HepG2 (cell line): ENCODE results near the gene HMGN4. TPM values are rescaled to one million over a fixed set of nuclear protein-coding genes. Genes with fewer than 3 reads are reported as not detected.

Experiments
- CBX1 ChIP-seq: IDR thresholded peaks from one replicate; pipeline ENCODE4 v1.6.1; 2016; ENCODE audit warnings: antibody characterized with exemption, low read depth
- CHCHD3 ChIP-seq: sonication (generic); formaldehyde crosslinking; IDR thresholded peaks from 2 replicates; pipeline ENCODE4 v1.8.0; 2022; ENCODE audit warnings: mild to moderate bottlenecking, missing genetic modification reagents, moderate library complexity
- FOXA3 ChIP-seq: IDR thresholded peaks from 2 replicates; pipeline ENCODE4 v1.6.1; 2016; ENCODE audit warnings: missing genetic modification reagents, missing compliant biosample characterization
- KLF12 ChIP-seq: sonication (generic); formaldehyde crosslinking; IDR thresholded peaks from 2 replicates; pipeline ENCODE4 v1.4.0; 2020; ENCODE audit warnings: missing genetic modification reagents, borderline replicate concordance
- KMT2A ChIP-seq: sonication (generic); formaldehyde crosslinking; IDR thresholded peaks from 2 replicates; pipeline ENCODE4 v1.4.0; 2020; ENCODE audit warnings: missing genetic modification reagents
- MZF1 ChIP-seq: sonication (generic); formaldehyde crosslinking; IDR thresholded peaks from 2 replicates; pipeline ENCODE4 v1.8.1; 2023; ENCODE audit warnings: mild to moderate bottlenecking, missing genetic modification reagents, borderline replicate concordance
- PPARG ChIP-seq: conservative IDR thresholded peaks from 2 replicates; pipeline ENCODE4 v1.6.1; 2016; ENCODE audit warnings: missing biosample characterization, missing genetic modification reagents
- PRMT3 ChIP-seq: sonication (generic); formaldehyde crosslinking; IDR thresholded peaks from 2 replicates; pipeline ENCODE4 v1.8.1; 2022; ENCODE audit warnings: low read depth, mild to moderate bottlenecking, moderate library complexity, missing genetic modification reagents, borderline replicate concordance
- YEATS2 ChIP-seq: sonication (generic); formaldehyde crosslinking; IDR thresholded peaks from 2 replicates; pipeline ENCODE4 v1.4.0; 2020; ENCODE audit warnings: missing genetic modification reagents, borderline replicate concordance
- ZBTB7A ChIP-seq: sonication (generic); formaldehyde crosslinking; IDR thresholded peaks from 2 replicates; pipeline ENCODE4 v1.8.0; 2022; ENCODE audit warnings: mild to moderate bottlenecking, missing genetic modification reagents
- ZKSCAN1 ChIP-seq: fragments of 150-350 bp; IDR thresholded peaks from 2 replicates; pipeline ENCODE4 v1.6.1; 2014; ENCODE audit warnings: low read length
- ZMAT3 ChIP-seq: sonication (generic); formaldehyde crosslinking; conservative IDR thresholded peaks from 2 replicates; pipeline ENCODE4 v1.7.0; 2021; ENCODE audit warnings: missing genetic modification reagents
- ZNF337 ChIP-seq: sonication (generic); formaldehyde crosslinking; IDR thresholded peaks from 2 replicates; pipeline ENCODE4 v1.5.1; 2020; ENCODE audit warnings: missing genetic modification reagents, low read depth, mild to moderate bottlenecking, borderline replicate concordance
- ZNF569 ChIP-seq: sonication (generic); formaldehyde crosslinking; IDR thresholded peaks from 2 replicates; pipeline ENCODE4 v1.5.0; 2020; ENCODE audit warnings: mild to moderate bottlenecking, missing genetic modification reagents, moderate library complexity, borderline replicate concordance
- ZNF577 ChIP-seq: sonication (generic); formaldehyde crosslinking; IDR thresholded peaks from 2 replicates; pipeline ENCODE4 v1.4.0; 2020; ENCODE audit warnings: mild to moderate bottlenecking, low read depth, missing genetic modification reagents, borderline replicate concordance
- ZNF776 ChIP-seq: sonication (generic); formaldehyde crosslinking; IDR thresholded peaks from 2 replicates; pipeline ENCODE4 v1.4.0; 2020; ENCODE audit warnings: mild to moderate bottlenecking, missing genetic modification reagents
- polyA plus RNA-seq, 8 experiments: library from polyadenylated mRNA; depleted of rRNA in 3 of 8; stranded (reverse) in 7 of 8; unstranded in 1 of 8; fragments of >200 nt; fragmentation: Illumina TruSeq in 4 of 8; extraction: Trizol in 4 of 8; gene quantifications; 2 replicates each; pipeline versions ENCODE4 v1.2.1 to v1.2.3, GENCODE V29; 2011 to 2016; ENCODE audit warnings: low read depth in 4 of 8, missing spikeins in 1 of 8, mixed read lengths in 1 of 8; ENCODE audit not compliant: insufficient read depth in 1 of 8
- total RNA-seq, 5 experiments: library from RNA; depleted of rRNA; stranded (reverse); fragments of >200 nt; fragmentation: Illumina TruSeq; extraction: Trizol; gene quantifications; 2 replicates each; pipeline ENCODE4 v1.2.3, GENCODE V29; 2016; ENCODE audit warnings: low read depth in 1 of 5
- TF ChIP-seq, protein P1 (sequence below): sonication (generic); formaldehyde crosslinking; IDR thresholded peaks from 2 replicates; pipeline ENCODE4 v1.4.0; 2020; ENCODE audit warnings: mild to moderate bottlenecking, missing genetic modification reagents
- TF ChIP-seq, protein P2 (sequence below), 2 experiments: fragments of 450-650 bp in 1 of 2; sonication (generic) in 1 of 2; formaldehyde crosslinking in 1 of 2; IDR thresholded peaks; 2 replicates each; pipeline versions ENCODE4 v1.6.1 to v1.8.0; 2016 to 2022; ENCODE audit warnings: antibody characterized with exemption in 1 of 2, mild to moderate bottlenecking in 1 of 2, missing genetic modification reagents in 1 of 2
- TF ChIP-seq, protein P3 (sequence below): sonication (generic); formaldehyde crosslinking; IDR thresholded peaks from 2 replicates; pipeline ENCODE4 v1.5.0; 2020; ENCODE audit warnings: missing genetic modification reagents, mild to moderate bottlenecking, borderline replicate concordance

Gene HMGN4
- total and polyA plus RNA-seq, 2 of the 13 experiments (the other 11 are each of a cell fraction or from before 2014, with no cell fraction given) = 39.9 to 52.1 TPM

DNA sequence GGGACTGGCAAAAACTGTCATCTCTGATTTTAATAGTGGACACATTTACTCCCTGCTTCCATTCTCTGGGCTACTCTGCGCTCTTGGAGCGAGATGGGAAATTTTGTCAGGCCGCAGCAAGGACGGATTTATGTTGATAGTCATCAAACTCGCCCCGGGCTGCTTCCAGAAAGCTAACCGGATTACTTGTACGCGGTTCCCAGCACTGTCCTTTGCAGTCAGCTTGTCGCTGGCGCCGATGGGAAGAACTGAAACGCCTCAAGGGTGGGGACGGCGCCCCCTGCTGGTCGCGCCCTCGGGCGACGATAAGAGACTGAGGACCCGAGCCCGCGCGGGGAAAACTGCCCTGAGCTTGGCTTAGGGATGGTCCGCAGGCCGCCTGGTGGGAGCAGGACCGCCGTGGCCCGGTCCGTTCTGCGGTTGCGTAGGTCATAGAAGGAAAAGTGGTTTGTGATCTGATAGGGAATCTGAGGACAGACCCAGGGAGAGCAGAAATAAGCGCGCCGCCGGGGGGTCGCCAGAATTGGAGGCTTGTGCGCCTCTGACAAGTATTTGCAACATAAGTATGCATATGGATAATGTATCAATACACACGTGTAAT, 57.6 kb downstream of the HMGN4 start (continued):
- TF ChIP-seq, protein P1, sequence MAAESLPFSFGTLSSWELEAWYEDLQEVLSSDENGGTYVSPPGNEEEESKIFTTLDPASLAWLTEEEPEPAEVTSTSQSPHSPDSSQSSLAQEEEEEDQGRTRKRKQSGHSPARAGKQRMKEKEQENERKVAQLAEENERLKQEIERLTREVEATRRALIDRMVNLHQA (CRISPR knock-in tag) = no peak
- TF ChIP-seq PPARG (CRISPR knock-in tag) (peak; percentile 30; the same call in 1 of the 2 replicates), ZBTB7A (CRISPR knock-in tag) (peak; percentile 87), KLF12 (CRISPR knock-in tag) (no peak; the same call in 1 of the 2 replicates), CHCHD3 (CRISPR knock-in tag) (no peak), ZNF776 (no peak), PRMT3 (peak; percentile 72; the same call in 1 of the 2 replicates), ZMAT3 (no peak), ZNF569 (no peak), FOXA3 (CRISPR knock-in tag) (peak; percentile 81), YEATS2 (CRISPR knock-in tag) (peak; percentile 66; the same call in 1 of the 2 replicates), MZF1 (CRISPR knock-in tag) (peak; percentile 80; the same call in 1 of the 2 replicates), ZNF337 (CRISPR knock-in tag) (no peak), ZKSCAN1 (no peak), ZNF577 (CRISPR knock-in tag) (no peak), KMT2A (CRISPR knock-in tag) (peak; percentile 73; the same call in 1 of the 2 replicates), CBX1 (peak; percentile 68)
- TF ChIP-seq, protein P2, sequence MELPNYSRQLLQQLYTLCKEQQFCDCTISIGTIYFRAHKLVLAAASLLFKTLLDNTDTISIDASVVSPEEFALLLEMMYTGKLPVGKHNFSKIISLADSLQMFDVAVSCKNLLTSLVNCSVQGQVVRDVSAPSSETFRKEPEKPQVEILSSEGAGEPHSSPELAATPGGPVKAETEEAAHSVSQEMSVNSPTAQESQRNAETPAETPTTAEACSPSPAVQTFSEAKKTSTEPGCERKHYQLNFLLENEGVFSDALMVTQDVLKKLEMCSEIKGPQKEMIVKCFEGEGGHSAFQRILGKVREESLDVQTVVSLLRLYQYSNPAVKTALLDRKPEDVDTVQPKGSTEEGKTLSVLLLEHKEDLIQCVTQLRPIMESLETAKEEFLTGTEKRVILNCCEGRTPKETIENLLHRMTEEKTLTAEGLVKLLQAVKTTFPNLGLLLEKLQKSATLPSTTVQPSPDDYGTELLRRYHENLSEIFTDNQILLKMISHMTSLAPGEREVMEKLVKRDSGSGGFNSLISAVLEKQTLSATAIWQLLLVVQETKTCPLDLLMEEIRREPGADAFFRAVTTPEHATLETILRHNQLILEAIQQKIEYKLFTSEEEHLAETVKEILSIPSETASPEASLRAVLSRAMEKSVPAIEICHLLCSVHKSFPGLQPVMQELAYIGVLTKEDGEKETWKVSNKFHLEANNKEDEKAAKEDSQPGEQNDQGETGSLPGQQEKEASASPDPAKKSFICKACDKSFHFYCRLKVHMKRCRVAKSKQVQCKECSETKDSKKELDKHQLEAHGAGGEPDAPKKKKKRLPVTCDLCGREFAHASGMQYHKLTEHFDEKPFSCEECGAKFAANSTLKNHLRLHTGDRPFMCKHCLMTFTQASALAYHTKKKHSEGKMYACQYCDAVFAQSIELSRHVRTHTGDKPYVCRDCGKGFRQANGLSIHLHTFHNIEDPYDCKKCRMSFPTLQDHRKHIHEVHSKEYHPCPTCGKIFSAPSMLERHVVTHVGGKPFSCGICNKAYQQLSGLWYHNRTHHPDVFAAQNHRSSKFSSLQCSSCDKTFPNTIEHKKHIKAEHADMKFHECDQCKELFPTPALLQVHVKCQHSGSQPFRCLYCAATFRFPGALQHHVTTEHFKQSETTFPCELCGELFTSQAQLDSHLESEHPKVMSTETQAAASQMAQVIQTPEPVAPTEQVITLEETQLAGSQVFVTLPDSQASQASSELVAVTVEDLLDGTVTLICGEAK (IDR thresholded peaks at IDR 0.05) = no peak
- TF ChIP-seq, protein P2 (CRISPR knock-in tag; IDR thresholded peaks at IDR 0.05) = peak; percentile 77
- TF ChIP-seq, protein P3, sequence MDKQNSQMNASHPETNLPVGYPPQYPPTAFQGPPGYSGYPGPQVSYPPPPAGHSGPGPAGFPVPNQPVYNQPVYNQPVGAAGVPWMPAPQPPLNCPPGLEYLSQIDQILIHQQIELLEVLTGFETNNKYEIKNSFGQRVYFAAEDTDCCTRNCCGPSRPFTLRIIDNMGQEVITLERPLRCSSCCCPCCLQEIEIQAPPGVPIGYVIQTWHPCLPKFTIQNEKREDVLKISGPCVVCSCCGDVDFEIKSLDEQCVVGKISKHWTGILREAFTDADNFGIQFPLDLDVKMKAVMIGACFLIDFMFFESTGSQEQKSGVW (CRISPR knock-in tag) = no peak
